GM18498 (cell line): Measurements from ENCODE around the gene LRRC42.

Experiments used
- ATAC-seq: cut with Tn5 transposase; IDR thresholded peaks from one replicate; pipeline ENCODE4 v1.9.1; 2021; ENCODE audit warnings: mild to moderate bottlenecking, moderate library complexity; ENCODE audit not compliant: unreplicated experiment

LRRC42 gene

GRCh38 chr1:53946252-53947171 is at the start of gene LRRC42:
Gene LRRC42 (plus strand): TSS chr1:53946350. CDS start chr1:53952000, 5,650 bp downstream.
- ATAC-seq = peak; percentile 74

GRCh38 chr1:53896635-53897229 is 49.4 kb upstream of the LRRC42 start:
- no peak for ATAC-seq

- ATAC-seq = no peak
Measured at GRCh38 chr1:53899206-53899628, 46.9 kb upstream of the LRRC42 start.

- ATAC-seq = no peak
Measured at GRCh38 chr1:53899708-53900107, 46.4 kb upstream of the LRRC42 start.

GRCh38 chr1:53902235-53903138 is 43.7 kb upstream of the LRRC42 start:
- ATAC-seq = no peak

GRCh38 chr1:53905509-53905908 is 40.6 kb upstream of the LRRC42 start:
- ATAC-seq = no peak

- ATAC-seq = no peak
Measured at GRCh38 chr1:53906121-53906520, 40.0 kb upstream of the LRRC42 start.

- ATAC-seq = no peak
Measured at GRCh38 chr1:53909946-53910345, 36.2 kb upstream of the LRRC42 start.

- no peak for ATAC-seq
Measured at GRCh38 chr1:53911442-53911841, 34.7 kb upstream of the LRRC42 start.

- ATAC-seq = no peak
Measured at GRCh38 chr1:53913352-53914033, 32.7 kb upstream of the LRRC42 start.

GRCh38 chr1:53918343-53918742 is 27.8 kb upstream of the LRRC42 start:
- no peak for ATAC-seq

- ATAC-seq = no peak
Measured at GRCh38 chr1:53919675-53920066, 26.5 kb upstream of the LRRC42 start.

- no peak for ATAC-seq
Measured at GRCh38 chr1:53927376-53927881, 18.7 kb upstream of the LRRC42 start.

- ATAC-seq = no peak
Measured at GRCh38 chr1:53929246-53929960, 16.7 kb upstream of the LRRC42 start.

- no peak for ATAC-seq
Measured at GRCh38 chr1:53930932-53931331, 15.2 kb upstream of the LRRC42 start.

GRCh38 chr1:53931523-53931922 is 14.6 kb upstream of the LRRC42 start:
- no peak for ATAC-seq

GRCh38 chr1:53934170-53934765 is 11.9 kb upstream of the LRRC42 start:
- no peak for ATAC-seq

- ATAC-seq = no peak
Measured at GRCh38 chr1:53936430-53936829, 9.7 kb upstream of the LRRC42 start.

GRCh38 chr1:53938136-53938830 is 7.9 kb upstream of the LRRC42 start:
- ATAC-seq = no peak
